HG03442 (cell line): Measurements from ENCODE around the gene IL5RA.

Experiments used
- ATAC-seq: cut with Tn5 transposase; IDR thresholded peaks from one replicate; pipeline ENCODE4 v1.9.1; 2021; ENCODE audit warnings: mild to moderate bottlenecking, moderate library complexity; ENCODE audit not compliant: unreplicated experiment

The IL5RA gene

GRCh38 chr3:3069723-3070122, 40.5 kb downstream of the IL5RA start:
- no peak for ATAC-seq

GRCh38 chr3:3068358-3068881, 41.8 kb downstream of the IL5RA start:
- no peak for ATAC-seq

DNA sequence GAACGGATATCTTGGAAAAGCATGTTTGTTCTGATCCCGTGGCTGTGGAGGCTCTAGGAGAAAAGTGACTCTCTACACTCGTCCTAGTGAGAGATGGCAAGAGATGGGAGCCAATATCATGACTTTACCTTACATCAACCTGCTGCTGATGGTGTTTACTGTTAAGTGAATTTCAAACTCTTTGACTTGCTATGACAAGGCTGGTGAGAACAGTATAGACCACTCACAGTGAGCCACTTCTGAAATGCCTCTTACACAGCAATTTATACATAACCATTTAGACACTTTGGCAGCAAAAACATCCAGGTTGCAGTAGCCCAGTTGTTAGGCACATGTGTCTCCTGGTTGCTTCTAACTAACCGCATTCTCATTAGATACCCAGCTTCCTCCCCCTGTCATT, 43.3 kb downstream of the IL5RA start:
- ATAC-seq: no peak

DNA sequence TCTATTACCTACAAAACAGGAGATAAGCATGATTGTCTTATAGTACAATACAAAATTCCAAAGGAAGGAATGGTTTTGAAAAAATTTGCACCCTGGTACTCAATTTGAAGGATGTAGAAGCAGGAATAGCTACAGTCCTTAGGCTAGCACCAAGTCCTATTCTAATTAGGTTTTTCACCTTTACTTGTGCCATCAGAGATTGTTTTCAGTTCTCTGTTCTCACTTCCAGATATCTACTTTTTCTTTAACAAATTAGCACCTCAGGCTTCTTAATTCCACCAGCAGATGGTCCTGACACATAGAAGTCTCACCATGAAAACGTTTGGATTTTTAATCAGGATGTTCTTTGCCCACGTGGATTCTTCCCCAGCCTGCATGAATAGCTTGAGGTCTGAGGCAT, 43.8 kb downstream of the IL5RA start:
- peak; percentile 59 for ATAC-seq

DNA sequence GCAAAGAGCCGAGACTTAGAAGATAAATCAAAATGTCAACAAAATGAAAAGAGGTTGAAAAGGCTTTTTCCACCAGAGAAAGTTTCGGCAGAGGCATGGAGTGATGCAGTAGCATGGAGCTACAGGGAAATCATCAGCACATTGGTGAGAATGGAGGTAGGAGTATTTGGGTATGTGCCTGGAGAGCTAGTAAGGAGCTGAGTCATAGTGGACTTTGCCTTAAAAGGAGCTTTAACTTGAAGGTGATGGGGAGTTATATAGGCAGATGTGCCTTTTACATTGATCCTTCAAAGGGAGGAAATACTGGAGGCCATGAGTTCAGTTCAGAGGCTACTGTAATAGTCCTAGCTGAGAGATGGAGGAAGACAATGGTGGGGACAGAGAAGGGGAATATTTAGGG, 44.3 kb downstream of the IL5RA start:
- no peak for ATAC-seq

- no peak for ATAC-seq
These were observed 45.9 kb downstream of the IL5RA start for GRCh38 chr3:3064297-3064696.

GRCh38 chr3:3059645-3060044, 50.5 kb downstream of the IL5RA start:
- ATAC-seq: no peak

GRCh38 chr3:3053974-3054373, 56.2 kb downstream of the IL5RA start:
- no peak for ATAC-seq

GRCh38 chr3:3038201-3038991, 71.8 kb downstream of the IL5RA start:
- ATAC-seq: peak; percentile 46

DNA sequence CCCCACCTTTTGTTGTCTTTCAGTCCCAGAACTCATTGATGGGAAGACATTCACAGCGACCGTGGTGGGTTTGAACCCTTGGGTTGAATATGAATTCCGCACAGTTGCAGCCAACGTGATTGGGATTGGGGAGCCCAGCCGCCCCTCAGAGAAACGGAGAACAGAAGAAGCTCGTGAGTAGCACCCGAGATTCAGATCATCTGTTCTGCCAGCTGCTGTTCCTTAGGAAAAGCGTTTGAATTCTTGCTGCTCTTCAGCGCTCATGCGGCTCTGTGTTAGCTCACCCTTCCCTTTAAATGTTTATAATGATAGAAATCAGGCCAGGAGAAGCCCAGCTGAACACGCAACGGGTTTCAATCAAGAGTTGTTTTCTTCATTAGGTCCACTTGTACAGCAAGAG, 73.0 kb downstream of the IL5RA start:
- ATAC-seq: no peak

GRCh38 chr3:3031326-3031725, 78.8 kb downstream of the IL5RA start:
- ATAC-seq: no peak

- ATAC-seq: peak; percentile 98
These were observed 82.1 kb downstream of the IL5RA start for GRCh38 chr3:3027976-3028567.

DNA sequence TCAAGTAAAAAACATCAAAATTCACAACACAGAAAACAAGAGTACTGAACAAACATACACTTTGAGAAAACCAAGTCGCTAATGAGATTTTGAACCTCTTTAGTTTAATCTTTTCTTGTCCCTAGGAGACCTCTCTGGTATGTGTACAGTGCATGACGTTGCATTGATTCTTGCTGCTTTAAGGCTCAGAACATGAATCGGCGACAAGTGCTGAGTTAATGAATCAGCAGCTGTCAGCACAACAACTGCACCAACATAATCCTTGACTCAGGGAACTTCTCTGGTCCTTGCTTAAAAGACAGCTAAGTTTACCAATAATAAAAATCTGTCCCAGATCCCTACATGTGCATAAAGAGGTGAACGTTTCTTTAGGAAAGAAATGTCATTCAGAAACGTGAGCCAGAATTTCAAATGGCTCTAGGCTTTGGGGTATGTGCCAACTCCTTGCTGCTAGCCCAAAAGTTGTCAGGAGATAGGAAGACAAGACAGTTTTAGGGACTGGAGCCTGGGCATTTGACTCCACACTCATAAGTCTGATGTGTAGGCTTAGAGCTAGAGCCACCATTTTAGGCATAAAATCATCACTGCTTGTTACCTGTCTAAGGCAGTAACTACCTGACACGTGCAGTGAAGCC, 86.9 kb downstream of the IL5RA start:
- no peak for ATAC-seq

GRCh38 chr3:3020209-3020608, 90.0 kb downstream of the IL5RA start:
- ATAC-seq: no peak
